NB4 (cell line): ENCODE measurements around the gene CSMD2.

Experiments used
- POLR2A ChIP-seq: IDR thresholded peaks from 2 replicates; pipeline ENCODE4 v1.6.1; 2011; ENCODE audit warnings: mild to moderate bottlenecking; ENCODE audit not compliant: insufficient read length; ENCODE audit errors: extremely low read depth
- TF ChIP-seq, protein P1 (sequence below): IDR thresholded peaks from one replicate; pipeline ENCODE4 v1.5.1; 2012; ENCODE audit warnings: low read depth, low read length
- TF ChIP-seq, protein P2 (sequence below): IDR thresholded peaks from 2 replicates; pipeline ENCODE4 v1.6.1; 2011; ENCODE audit warnings: low read depth, low read length

DNA sequence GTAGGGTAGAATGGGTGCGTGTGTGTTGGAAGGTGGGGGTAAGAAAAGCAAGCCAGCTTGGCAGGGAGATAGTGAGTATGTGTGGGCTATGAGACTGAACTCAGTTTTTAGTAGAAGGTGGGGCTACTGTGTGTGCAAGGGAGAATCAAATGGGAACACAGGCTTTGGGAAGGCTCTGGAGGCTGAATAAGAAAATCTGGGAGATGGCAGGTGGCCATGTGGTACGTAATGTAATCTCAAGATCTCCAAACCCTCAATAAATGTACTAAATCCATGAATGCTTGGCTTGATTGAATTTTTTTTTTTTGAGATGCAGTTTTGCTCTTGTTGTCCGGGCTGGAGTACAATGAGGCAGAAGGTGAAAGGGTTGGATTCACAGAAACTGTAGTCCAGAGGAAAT lies 696.1 kb downstream of the CSMD2 start:
- TF ChIP-seq, protein P1, sequence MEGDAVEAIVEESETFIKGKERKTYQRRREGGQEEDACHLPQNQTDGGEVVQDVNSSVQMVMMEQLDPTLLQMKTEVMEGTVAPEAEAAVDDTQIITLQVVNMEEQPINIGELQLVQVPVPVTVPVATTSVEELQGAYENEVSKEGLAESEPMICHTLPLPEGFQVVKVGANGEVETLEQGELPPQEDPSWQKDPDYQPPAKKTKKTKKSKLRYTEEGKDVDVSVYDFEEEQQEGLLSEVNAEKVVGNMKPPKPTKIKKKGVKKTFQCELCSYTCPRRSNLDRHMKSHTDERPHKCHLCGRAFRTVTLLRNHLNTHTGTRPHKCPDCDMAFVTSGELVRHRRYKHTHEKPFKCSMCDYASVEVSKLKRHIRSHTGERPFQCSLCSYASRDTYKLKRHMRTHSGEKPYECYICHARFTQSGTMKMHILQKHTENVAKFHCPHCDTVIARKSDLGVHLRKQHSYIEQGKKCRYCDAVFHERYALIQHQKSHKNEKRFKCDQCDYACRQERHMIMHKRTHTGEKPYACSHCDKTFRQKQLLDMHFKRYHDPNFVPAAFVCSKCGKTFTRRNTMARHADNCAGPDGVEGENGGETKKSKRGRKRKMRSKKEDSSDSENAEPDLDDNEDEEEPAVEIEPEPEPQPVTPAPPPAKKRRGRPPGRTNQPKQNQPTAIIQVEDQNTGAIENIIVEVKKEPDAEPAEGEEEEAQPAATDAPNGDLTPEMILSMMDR: no peak
- TF ChIP-seq, protein P2, sequence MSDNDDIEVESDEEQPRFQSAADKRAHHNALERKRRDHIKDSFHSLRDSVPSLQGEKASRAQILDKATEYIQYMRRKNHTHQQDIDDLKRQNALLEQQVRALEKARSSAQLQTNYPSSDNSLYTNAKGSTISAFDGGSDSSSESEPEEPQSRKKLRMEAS: no peak
- TF ChIP-seq POLR2A: no peak
